A673 (cell line): ENCODE data around the gene WBP4.

Source experiments
- CTCF ChIP-seq: fragments of 300-800, 200-600 bp; sonication (generic); conservative IDR thresholded peaks from 2 replicates; pipeline ENCODE4 v1.5.1; 2017; ENCODE audit warnings: low read depth, mild to moderate bottlenecking, antibody characterized with exemption, low read length, moderate library complexity, mixed read lengths
- EZH2 ChIP-seq: fragments of 200-600 bp; sonication (generic); IDR thresholded peaks from 2 replicates; pipeline ENCODE4 v1.6.1; 2017; ENCODE audit warnings: borderline replicate concordance, low read depth, mild to moderate bottlenecking, mixed read lengths, antibody characterized with exemption, low read length; ENCODE audit not compliant: poor library complexity, severe bottlenecking

DNA sequence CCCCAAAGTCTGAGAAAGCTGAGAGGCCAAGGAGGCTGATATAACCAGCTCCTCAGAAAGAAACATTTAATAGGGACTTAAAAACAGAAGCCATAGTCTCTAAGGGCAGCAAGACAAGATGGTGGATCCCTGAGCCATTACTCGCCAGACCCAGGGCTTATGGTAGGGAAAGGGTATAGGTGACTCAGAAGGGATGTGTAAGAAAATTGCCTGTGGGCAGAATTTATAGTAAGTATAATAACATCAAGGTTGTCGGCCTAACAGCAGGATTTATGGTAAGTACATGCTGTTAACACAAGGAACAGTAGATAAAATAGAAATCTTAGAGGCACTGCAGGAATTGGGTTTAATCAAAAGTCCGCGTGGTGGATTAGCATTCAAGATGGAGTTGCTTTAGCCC lies 56.6 kb downstream of the WBP4 start:
- no peak for TF ChIP-seq CTCF
- TF ChIP-seq EZH2: no peak
